Lower leg skin (tissue), 4 donors: ENCODE data around the gene TLE4. TPM values are rescaled to one million over a fixed set of nuclear protein-coding genes. Genes with fewer than 3 reads are reported as not detected.

Experiments used
- DNase-seq, 2 donors: peaks; one replicate each; pipeline ENCODE4 v3.0.0-alpha.2; 2019; ENCODE audit warnings: low spot score in 2 of 2
- H3K4me3 ChIP-seq: fragments of 200-600 bp; sonication (generic); 2 replicates; pipeline ENCODE4 v1.5.1; 2017; ENCODE audit warnings: mild to moderate bottlenecking, low read depth; ENCODE audit not compliant: poor library complexity, severe bottlenecking
- POLR2A ChIP-seq, 2 donors: fragments of 450-650 bp; IDR thresholded peaks; one replicate each; pipeline ENCODE4 v1.6.1; 2016 to 2017; ENCODE audit warnings: antibody characterized with exemption in 2 of 2, mild to moderate bottlenecking in 1 of 2, moderate library complexity in 1 of 2
- WGBS, 2 donors: methylation state at CpG; one replicate each; pipeline ENCODE4 v1.1.5; 2018; 5-methylcytosine and 5-hydroxymethylcytosine counted together
- intact Hi-C: fragments of 100-400 bp; cut with DNase I; formaldehyde crosslinking; loops from one replicate; pipeline ENCODE4 v1.15.0; 2023; ENCODE audit warnings: low total_unique reads
- total RNA-seq, 4 donors: library from RNA; depleted of rRNA; stranded (reverse); fragments of >200 nt; gene quantifications; one replicate each; pipeline ENCODE4 v1.1.0, GENCODE V29; 2016
- TF ChIP-seq, protein P1 (sequence below), 3 donors: fragments of 450-650 bp; IDR thresholded peaks; one replicate each; pipeline ENCODE4 v1.5.1; 2016; ENCODE audit warnings: antibody characterized with exemption in 3 of 3, mild to moderate bottlenecking in 3 of 3, moderate library complexity in 2 of 3

TLE4 gene
- total RNA-seq, 4 donors from 2014 or later, result 46.8 to 97.9 (median 54.1) TPM

DNA sequence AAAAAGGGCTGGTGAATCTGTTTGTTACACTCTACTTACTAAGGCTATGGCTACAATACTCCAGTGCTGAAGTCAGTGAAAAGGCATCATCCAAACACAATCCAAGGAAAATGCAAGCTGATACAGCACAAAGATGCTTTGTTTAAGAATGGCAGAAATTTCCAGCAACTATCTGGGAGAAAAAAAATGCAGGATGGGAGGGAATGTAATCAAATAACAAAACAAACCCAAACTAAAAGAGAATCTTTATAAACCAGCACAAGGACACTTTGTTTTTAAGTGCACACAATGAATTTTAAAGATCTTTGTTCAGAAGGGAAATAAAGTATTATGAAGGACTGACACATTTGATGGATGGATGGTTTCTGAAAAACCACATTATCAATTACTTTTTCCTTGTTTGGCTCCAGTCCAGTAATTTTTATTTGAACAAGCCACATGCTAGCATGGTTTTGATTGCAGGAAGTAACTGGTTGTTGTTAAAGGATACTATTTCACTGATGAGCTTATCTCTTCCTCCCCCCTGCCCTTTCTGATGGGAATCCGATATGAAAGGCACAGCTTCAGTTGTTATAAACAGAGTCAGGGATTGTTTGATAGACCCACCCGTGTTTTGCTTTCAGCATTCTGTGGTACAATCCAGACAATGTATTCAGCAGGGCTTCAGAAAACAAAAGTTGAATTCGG, 12.1 kb upstream of the TLE4 start:
- H3K4me3 ChIP-seq, result no peak overlapping the region
- intact Hi-C loops, result no loop called here
- whole genome bisulfite sequencing, 2 donors, result 51% methylated on average over 3 of the region's 3 CpGs
- DNase-seq, result no peak
- no peak for TF ChIP-seq POLR2A (IDR thresholded peaks at IDR 0.05)
- TF ChIP-seq, protein P1, sequence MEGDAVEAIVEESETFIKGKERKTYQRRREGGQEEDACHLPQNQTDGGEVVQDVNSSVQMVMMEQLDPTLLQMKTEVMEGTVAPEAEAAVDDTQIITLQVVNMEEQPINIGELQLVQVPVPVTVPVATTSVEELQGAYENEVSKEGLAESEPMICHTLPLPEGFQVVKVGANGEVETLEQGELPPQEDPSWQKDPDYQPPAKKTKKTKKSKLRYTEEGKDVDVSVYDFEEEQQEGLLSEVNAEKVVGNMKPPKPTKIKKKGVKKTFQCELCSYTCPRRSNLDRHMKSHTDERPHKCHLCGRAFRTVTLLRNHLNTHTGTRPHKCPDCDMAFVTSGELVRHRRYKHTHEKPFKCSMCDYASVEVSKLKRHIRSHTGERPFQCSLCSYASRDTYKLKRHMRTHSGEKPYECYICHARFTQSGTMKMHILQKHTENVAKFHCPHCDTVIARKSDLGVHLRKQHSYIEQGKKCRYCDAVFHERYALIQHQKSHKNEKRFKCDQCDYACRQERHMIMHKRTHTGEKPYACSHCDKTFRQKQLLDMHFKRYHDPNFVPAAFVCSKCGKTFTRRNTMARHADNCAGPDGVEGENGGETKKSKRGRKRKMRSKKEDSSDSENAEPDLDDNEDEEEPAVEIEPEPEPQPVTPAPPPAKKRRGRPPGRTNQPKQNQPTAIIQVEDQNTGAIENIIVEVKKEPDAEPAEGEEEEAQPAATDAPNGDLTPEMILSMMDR (IDR thresholded peaks at IDR 0.05), result no peak

DNA sequence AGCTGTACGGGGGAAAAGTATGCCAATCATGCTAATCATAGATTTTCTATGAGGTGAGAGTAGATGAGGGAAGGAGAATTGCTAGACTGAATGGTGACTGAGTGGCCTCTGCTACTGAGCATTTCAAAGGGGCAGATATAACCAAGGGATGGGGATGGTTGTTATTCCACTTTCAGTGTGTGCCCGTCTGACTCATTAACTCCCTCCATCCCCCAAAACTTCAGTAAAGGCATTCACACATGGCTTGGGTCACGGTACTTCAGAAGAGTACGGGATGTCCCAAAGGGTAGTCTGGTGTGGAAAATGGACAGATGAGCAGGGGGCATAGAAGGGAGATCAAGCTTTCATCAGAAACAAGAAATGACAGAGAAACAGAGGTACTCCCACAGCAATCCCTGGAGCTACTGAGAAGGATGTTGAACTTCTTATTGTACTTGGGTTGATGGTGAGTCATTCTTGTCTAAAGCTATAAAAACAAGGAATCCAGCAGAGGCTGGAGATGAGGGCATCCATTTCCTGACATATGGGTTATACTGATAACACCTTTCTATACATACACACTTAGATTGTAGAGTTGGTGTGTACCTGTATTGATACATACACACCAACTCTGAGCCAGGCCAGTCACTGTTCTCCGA, 8.9 kb upstream of the TLE4 start:
- H3K4me3 ChIP-seq, result no peak overlapping the region
- intact Hi-C loops, result no loop called here
- no peak for TF ChIP-seq POLR2A (IDR thresholded peaks at IDR 0.05)
- TF ChIP-seq, protein P1 (IDR thresholded peaks at IDR 0.05), result no peak
- 91% methylated on average over 5 of the region's 5 CpGs for WGBS, 2 donors
- DNase-seq, result no peak

DNA sequence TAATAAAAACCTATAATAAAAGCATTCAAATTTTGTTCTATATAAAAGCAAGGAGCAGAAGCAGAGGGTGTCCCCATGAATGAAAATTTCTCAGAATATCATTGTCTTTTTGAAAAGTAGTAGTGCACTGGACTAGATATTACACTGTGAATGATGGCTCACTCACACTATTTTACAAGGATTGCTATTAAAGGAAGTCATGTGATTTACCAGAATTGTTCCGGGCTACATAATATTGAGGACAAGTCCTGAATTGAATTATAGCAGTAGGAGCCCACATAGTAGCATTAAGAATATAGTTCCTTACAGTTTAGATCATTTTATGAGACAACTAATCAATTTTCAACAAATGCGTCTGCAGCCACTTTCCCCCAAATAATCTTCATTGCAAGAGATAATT, 7.7 kb upstream of the TLE4 start:
- H3K4me3 ChIP-seq, result no peak overlapping the region
- TF ChIP-seq, protein P1 (IDR thresholded peaks at IDR 0.05), result no peak
- TF ChIP-seq POLR2A (IDR thresholded peaks at IDR 0.05), result no peak
- intact Hi-C loops, result no loop called here
- DNase-seq, result no peak
- 72 to 78% methylated on average over 2 of the region's 2 CpGs for WGBS, 2 donors

DNA sequence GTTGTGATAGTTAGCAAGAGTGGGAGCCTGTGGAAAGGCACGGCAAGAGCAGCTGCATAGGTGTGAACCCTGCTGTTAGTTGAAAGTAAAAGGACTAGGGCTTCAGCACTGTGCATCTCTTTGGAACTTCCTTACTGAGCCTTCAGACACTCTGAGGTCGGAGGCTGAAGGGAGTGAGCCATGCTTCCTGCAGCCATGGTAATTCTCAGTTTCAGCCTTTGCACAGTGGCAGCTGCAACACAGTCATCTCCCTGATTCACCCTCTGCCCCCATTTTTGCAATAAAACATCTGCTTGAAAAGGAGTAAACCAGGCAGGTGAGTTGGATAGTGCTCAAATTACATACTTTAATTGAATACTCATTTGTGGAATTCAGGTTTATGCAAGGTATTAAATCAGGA, 6.5 kb upstream of the TLE4 start:
- no peak overlapping the region for H3K4me3 ChIP-seq
- 52 to 60% methylated on average over 2 of the region's 2 CpGs for WGBS, 2 donors
- DNase-seq, result no peak
- intact Hi-C loops, result no loop called here
- TF ChIP-seq, protein P1 (IDR thresholded peaks at IDR 0.05), result no peak
- TF ChIP-seq POLR2A (IDR thresholded peaks at IDR 0.05), result no peak

DNA sequence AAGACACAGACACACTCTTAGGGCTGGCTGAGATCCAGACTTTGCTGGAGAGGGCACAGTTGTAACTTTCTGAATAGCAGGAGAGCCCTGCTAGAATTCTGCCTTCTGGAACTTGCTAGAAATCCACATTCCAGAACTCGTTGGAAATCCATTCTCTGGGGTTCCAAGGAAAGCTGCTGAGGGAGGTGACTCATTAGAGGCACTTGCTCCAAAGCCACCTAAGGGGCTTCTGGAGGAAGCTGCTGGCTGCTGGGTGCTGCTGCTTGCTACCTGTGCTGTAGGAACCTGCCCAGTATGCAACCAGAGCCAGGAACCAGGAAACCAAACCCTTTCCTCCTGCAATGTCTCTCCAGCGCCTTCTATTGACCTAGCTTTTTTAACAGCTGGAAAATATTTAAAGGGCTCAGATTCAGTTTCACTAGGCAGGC, 4.1 kb upstream of the TLE4 start:
- no peak for TF ChIP-seq POLR2A (IDR thresholded peaks at IDR 0.05)
- TF ChIP-seq, protein P1 (IDR thresholded peaks at IDR 0.05), result no peak
- intact Hi-C loops, result no loop called here
- no peak for DNase-seq
- no peak overlapping the region for H3K4me3 ChIP-seq
- WGBS, 2 donors, result 40 to 55% methylated on average over 2 of the region's 2 CpGs
